PC-3 (cell line): ENCODE data around the gene SUCO. TPM values are rescaled to one million over a fixed set of nuclear protein-coding genes. Genes with fewer than 3 reads are reported as not detected.
A peak's percentile ranks its signal among the peaks of the same experiment; 100 is the strongest.

Source experiments
- ATAC-seq: fragments of 200-7000 bp; cut with Tn5 transposase; 2 replicates; pipeline ENCODE4 v1.9.1; 2020; ENCODE audit warnings: mild to moderate bottlenecking, moderate library complexity
- BruUV-seq: library from RNA; stranded (reverse); fragments of 400-500 nt; replicated peaks from 2 replicates; lab custom pipeline; 2021; lab: Mats Ljungman, UMichigan
- CTCF ChIA-PET: fragments of 300-600 bp; sonication (Branson Sonifier 250); formaldehyde crosslinking; loops from one replicate; lab custom pipeline; 2022; ENCODE audit warnings: antibody characterized with exemption; lab: Charles Lee
- POLR2A ChIA-PET: fragments of 300-600 bp; sonication (Branson Sonifier 250); formaldehyde crosslinking; loops from one replicate; lab custom pipeline; 2022; ENCODE audit warnings: antibody characterized with exemption; ENCODE audit not compliant: unreplicated experiment; lab: Charles Lee
- DNase-seq: peaks from one replicate; pipeline ENCODE4 v3.0.0-alpha.2; 2015
- H2AFZ ChIP-seq: fragments of 300-600 bp; sonication (generic); 2 replicates; pipeline ENCODE4 v1.6.0; 2016; ENCODE audit warnings: antibody characterized with exemption, low read length
- H3F3A ChIP-seq: fragments of 300-600 bp; sonication (generic); one replicate; pipeline ENCODE4 v1.6.0; 2017; ENCODE audit warnings: antibody characterized with exemption, low read length, control low read depth, mild to moderate bottlenecking; ENCODE audit not compliant: unreplicated experiment
- H3K27ac ChIP-seq: fragments of 300-600 bp; sonication (generic); 2 replicates; pipeline ENCODE4 v1.5.1; 2016; ENCODE audit warnings: mild to moderate bottlenecking, low read length
- H3K27me3 ChIP-seq: fragments of 300-600 bp; sonication (generic); 2 replicates; pipeline ENCODE4 v1.6.1; 2016; ENCODE audit warnings: low read length, mixed read lengths
- H3K36me3 ChIP-seq: fragments of 300-600 bp; sonication (generic); 2 replicates; pipeline ENCODE4 v1.6.1; 2016; ENCODE audit warnings: low read depth, mixed run types, low read length, mixed read lengths
- H3K4me1 ChIP-seq: fragments of 300-600 bp; sonication (generic); 2 replicates; pipeline ENCODE4 v1.5.1; 2016; ENCODE audit warnings: low read length; ENCODE audit not compliant: insufficient read depth
- H3K4me2 ChIP-seq: fragments of 300-600 bp; sonication (generic); 2 replicates; pipeline ENCODE4 v1.6.0; 2016; ENCODE audit warnings: low read length
- H3K4me3 ChIP-seq: fragments of 300-600 bp; sonication (generic); 2 replicates; pipeline ENCODE4 v1.5.1; 2016; ENCODE audit warnings: mild to moderate bottlenecking, low read length, mixed read lengths
- H3K79me2 ChIP-seq: fragments of 300-600 bp; sonication (generic); 2 replicates; pipeline ENCODE4 v1.6.1; 2017; ENCODE audit warnings: low read length, mixed read lengths
- H3K9ac ChIP-seq: fragments of 300-600 bp; sonication (generic); 2 replicates; pipeline ENCODE4 v1.6.0; 2016; ENCODE audit warnings: mild to moderate bottlenecking, low read length
- H3K9me2 ChIP-seq: fragments of 300-600 bp; sonication (generic); replicated peaks from 2 replicates; pipeline ENCODE4 v1.6.1; 2016; ENCODE audit warnings: mixed run types, low read length, mixed read lengths
- H3K9me3 ChIP-seq: fragments of 300-600 bp; sonication (generic); 2 replicates; pipeline ENCODE4 v1.6.1; 2016; ENCODE audit warnings: low read length, mixed read lengths
- H4K20me1 ChIP-seq: fragments of 300-600 bp; sonication (generic); 2 replicates; pipeline ENCODE4 v1.6.1; 2016; ENCODE audit warnings: low read length, mixed read lengths
- EZH2 ChIP-seq: fragments of 300-600 bp; sonication (generic); IDR thresholded peaks from one replicate; pipeline ENCODE4 v1.6.1; 2017; ENCODE audit warnings: antibody characterized with exemption, mild to moderate bottlenecking, low read length; ENCODE audit not compliant: unreplicated experiment
- EZH2phosphoT487 ChIP-seq: fragments of 300-600 bp; sonication (generic); IDR thresholded peaks from 2 replicates; pipeline ENCODE4 v1.6.1; 2018; ENCODE audit warnings: mild to moderate bottlenecking, antibody characterized with exemption, low read length, borderline replicate concordance
- intact Hi-C: fragments of 100-400 bp; cut with micrococcal nuclease; formaldehyde crosslinking; loops from 2 replicates; pipeline ENCODE4 v1.9.0; 2023
- total RNA-seq: library from RNA; depleted of rRNA; stranded (reverse); fragments of >200 nt; gene quantifications from 2 replicates; pipeline ENCODE4 v1.2.3, GENCODE V29; 2014
- TF ChIP-seq, protein P1 (sequence below): fragments of 300-600 bp; sonication (generic); conservative IDR thresholded peaks from 2 replicates; pipeline ENCODE4 v1.5.1; 2017; ENCODE audit warnings: antibody characterized with exemption, low read depth, mild to moderate bottlenecking, low read length

The SUCO gene
- total RNA-seq, 1 experiment from 2014 or later: 72.0 TPM

GRCh38 chr1:172499636-172500141 lies 33.3 kb upstream of the SUCO start:
- Histone ChIP-seq H2AFZ (no peak overlapping the region), H4K20me1 (no peaks in the 10 kb centered on the region), H3K36me3 (no peaks in the 10 kb centered on the region), H3K4me1 (peaks cover 38% of the 10 kb centered on the region), H3K27ac (peak overlapping the region; percentile 44), H3K79me2 (no peaks in the 10 kb centered on the region), H3F3A (no peaks in the 10 kb centered on the region), H3K9me3 (no peaks in the 10 kb centered on the region), H3K9ac (no peak overlapping the region), H3K4me3 (no peak overlapping the region), H3K4me2 (peak overlapping the region; percentile 12), H3K9me2 (no peaks in the 10 kb centered on the region), H3K27me3 (no peaks in the 10 kb centered on the region)
- ATAC-seq (peak; percentile 92), DNase-seq (peak; percentile 100)
- POLR2A ChIA-PET: interaction anchor here (0.6 to 0.9 kb wide), 4 partner anchors 20 to 77 kb away, joined by 3 to 9 read pairs (median 4); partner anchors contain the start of gene SUCO
- BruUV-seq: no TSS peak
- CTCF ChIA-PET: interaction anchor here (0.5 to 0.9 kb wide), 4 partner anchors 23 to 688 kb away, joined by 3 to 5 read pairs (median 4); no protein-coding TSS in a partner anchor
- TF ChIP-seq EZH2 (no peak), EZH2phosphoT487 (no peak)
- TF ChIP-seq, protein P1, sequence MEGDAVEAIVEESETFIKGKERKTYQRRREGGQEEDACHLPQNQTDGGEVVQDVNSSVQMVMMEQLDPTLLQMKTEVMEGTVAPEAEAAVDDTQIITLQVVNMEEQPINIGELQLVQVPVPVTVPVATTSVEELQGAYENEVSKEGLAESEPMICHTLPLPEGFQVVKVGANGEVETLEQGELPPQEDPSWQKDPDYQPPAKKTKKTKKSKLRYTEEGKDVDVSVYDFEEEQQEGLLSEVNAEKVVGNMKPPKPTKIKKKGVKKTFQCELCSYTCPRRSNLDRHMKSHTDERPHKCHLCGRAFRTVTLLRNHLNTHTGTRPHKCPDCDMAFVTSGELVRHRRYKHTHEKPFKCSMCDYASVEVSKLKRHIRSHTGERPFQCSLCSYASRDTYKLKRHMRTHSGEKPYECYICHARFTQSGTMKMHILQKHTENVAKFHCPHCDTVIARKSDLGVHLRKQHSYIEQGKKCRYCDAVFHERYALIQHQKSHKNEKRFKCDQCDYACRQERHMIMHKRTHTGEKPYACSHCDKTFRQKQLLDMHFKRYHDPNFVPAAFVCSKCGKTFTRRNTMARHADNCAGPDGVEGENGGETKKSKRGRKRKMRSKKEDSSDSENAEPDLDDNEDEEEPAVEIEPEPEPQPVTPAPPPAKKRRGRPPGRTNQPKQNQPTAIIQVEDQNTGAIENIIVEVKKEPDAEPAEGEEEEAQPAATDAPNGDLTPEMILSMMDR: peak; percentile 14; the same call in 1 of the 2 replicates
- intact Hi-C loops: loop anchor here (1.0 kb wide), 3 partner anchors 14 to 50 kb away; no protein-coding TSS in a partner anchor

DNA sequence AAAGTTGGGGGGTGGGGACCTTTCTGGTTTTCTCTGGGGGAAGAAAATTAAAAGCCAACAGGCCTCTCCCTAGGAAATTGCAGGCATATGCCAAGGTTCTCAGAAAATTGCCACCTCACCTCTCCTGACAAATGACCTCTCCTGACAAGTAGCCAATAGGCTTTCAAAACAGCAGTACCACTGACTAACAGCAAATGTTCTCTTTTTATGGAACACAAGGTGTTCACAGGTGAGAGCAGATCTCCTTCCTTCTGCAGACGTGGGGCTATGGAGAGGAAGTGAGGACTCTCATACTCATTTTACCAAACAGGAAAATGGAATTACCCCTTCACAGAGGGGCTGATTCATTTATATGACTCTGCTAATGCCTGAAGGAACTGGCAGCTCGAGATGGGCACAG lies 32.7 kb upstream of the SUCO start:
- Histone ChIP-seq H3K36me3 (no peaks in the 10 kb centered on the region), H3K9ac (no peak overlapping the region), H4K20me1 (no peaks in the 10 kb centered on the region), H3K79me2 (no peaks in the 10 kb centered on the region), H3K27ac (peak overlapping the region; percentile 44), H3K4me1 (peaks cover 38% of the 10 kb centered on the region), H2AFZ (no peak overlapping the region), H3K4me3 (no peak overlapping the region), H3K9me3 (no peaks in the 10 kb centered on the region), H3K4me2 (peak overlapping the region; percentile 12), H3F3A (no peaks in the 10 kb centered on the region), H3K9me2 (no peaks in the 10 kb centered on the region), H3K27me3 (no peaks in the 10 kb centered on the region)
- BruUV-seq: no TSS peak
- ChIA-PET CTCF (interaction anchor here (0.5 to 0.9 kb wide), 3 partner anchors 22 to 49 kb away, joined by 3 to 5 read pairs (median 4); no protein-coding TSS in a partner anchor), POLR2A (interaction anchor here (0.7 to 0.9 kb wide), 2 partner anchors 32 to 40 kb away, joined by 3 to 6 read pairs; partner anchors contain the start of gene SUCO)
- intact Hi-C loops: loop anchor here (1.0 kb wide), 1 partner anchor 13 kb away; no protein-coding TSS in a partner anchor
- TF ChIP-seq EZH2: no peak
- TF ChIP-seq EZH2phosphoT487: no peak
- TF ChIP-seq, protein P1: no peak
- ATAC-seq: no peak
- DNase-seq: peak; percentile 64

- Histone ChIP-seq H3K79me2 (no peaks in the 10 kb centered on the region), H3K4me3 (no peak overlapping the region), H2AFZ (no peak overlapping the region), H3K9me2 (0 out of 2 replicates have a peak, but pooled peaks cover 9% of the 10 kb centered on the region), H4K20me1 (no peaks in the 10 kb centered on the region), H3K27me3 (no peaks in the 10 kb centered on the region), H3K9me3 (no peaks in the 10 kb centered on the region), H3K36me3 (no peaks in the 10 kb centered on the region), H3K4me2 (no peak overlapping the region), H3K4me1 (peaks cover 10% of the 10 kb centered on the region), H3K9ac (no peak overlapping the region), H3K27ac (no peak overlapping the region), H3F3A (no peaks in the 10 kb centered on the region)
- intact Hi-C loops: no loop called here
- ChIA-PET CTCF (no interaction called here), POLR2A (interaction anchor here (1.1 kb wide), 1 partner anchor 25 kb away, joined by 3 read pairs; no protein-coding TSS in a partner anchor)
- TF ChIP-seq EZH2phosphoT487 (no peak), EZH2 (no peak)
- TF ChIP-seq, protein P1: no peak
- no TSS peak for BruUV-seq
- no peak for DNase-seq
- no peak for ATAC-seq
These were observed 25.2 kb upstream of the SUCO start for GRCh38 chr1:172507741-172508140.
